OCI-LY3 (cell line): ENCODE results near the gene IL1RN.
A peak's percentile ranks its signal among the peaks of the same experiment; 100 is the strongest.

Source experiments
- H2AFZ ChIP-seq: fragments of 200-600, 300-600 bp; shearing (Covaris generic); 2 replicates; pipeline ENCODE4 v1.6.0; 2014; ENCODE audit warnings: antibody characterized with exemption, low read depth, low read length
- H3K27ac ChIP-seq: fragments of 200-600, 300-600 bp; sonication (generic); 2 replicates; pipeline ENCODE4 v1.5.1; 2014; ENCODE audit warnings: mild to moderate bottlenecking, low read length, moderate library complexity, mixed read lengths
- H3K27me3 ChIP-seq: fragments of 200-600, 300-600 bp; sonication (generic); 2 replicates; pipeline ENCODE4 v1.6.1; 2014; ENCODE audit warnings: low read depth, low read length, mixed read lengths
- H3K36me3 ChIP-seq: fragments of 200-600, 300-600 bp; sonication (generic); replicated peaks from 2 replicates; pipeline ENCODE3; 2014; ENCODE audit warnings: low read depth, low read length, mixed read lengths
- H3K4me1 ChIP-seq: fragments of 300-600, 200-600 bp; sonication (generic); 2 replicates; pipeline ENCODE4 v1.6.1; 2014; ENCODE audit warnings: low read length, mixed read lengths
- H3K4me2 ChIP-seq: fragments of 200-600, 300-600 bp; sonication (generic); 2 replicates; pipeline ENCODE4 v1.6.1; 2014; ENCODE audit warnings: low read length, mixed read lengths
- H3K4me3 ChIP-seq: fragments of 300-600, 200-600 bp; sonication (generic); 2 replicates; pipeline ENCODE4 v1.5.1; 2014; ENCODE audit warnings: antibody characterized with exemption, mild to moderate bottlenecking, low read length, moderate library complexity
- H3K79me2 ChIP-seq: fragments of 300-600, 200-600 bp; shearing (Covaris generic); 2 replicates; pipeline ENCODE4 v1.6.1; 2014; ENCODE audit warnings: mild to moderate bottlenecking, low read length, mixed read lengths
- H3K9ac ChIP-seq: fragments of 300-600, 200-600 bp; shearing (Covaris generic); 2 replicates; pipeline ENCODE4 v1.6.0; 2014; ENCODE audit warnings: mild to moderate bottlenecking, low read length, moderate library complexity
- H3K9me3 ChIP-seq: fragments of 200-600, 300-600 bp; shearing (Covaris generic); 2 replicates; pipeline ENCODE4 v1.6.1; 2014; ENCODE audit warnings: low read length, mixed read lengths; ENCODE audit not compliant: insufficient read depth
- H4K20me1 ChIP-seq: fragments of 200-600, 300-600 bp; sonication (generic); 2 replicates; pipeline ENCODE4 v1.6.1; 2016; ENCODE audit warnings: low read length, mixed read lengths; ENCODE audit not compliant: insufficient read depth
- CTCF ChIP-seq: fragments of 200-600, 300-600 bp; sonication (generic); IDR thresholded peaks from 2 replicates; pipeline ENCODE4 v1.5.1; 2014; ENCODE audit warnings: antibody characterized with exemption, low read length, low read depth
- EZH2phosphoT487 ChIP-seq: fragments of 200-600 bp; shearing (Covaris generic); IDR thresholded peaks from 2 replicates; pipeline ENCODE4 v1.6.1; 2018; ENCODE audit warnings: antibody characterized with exemption, mixed run types, low read depth

The IL1RN gene

GRCh38 chr2:113126845-113127645 is at the start of gene IL1RN:
TSS of gene IL1RN (plus strand) at chr2:113127598. CDS start at chr2:113127625, 27 bp downstream.
- no peaks in the 10 kb centered on the region for H3K36me3 ChIP-seq
- H2AFZ ChIP-seq, result no peak within 1 kb of the TSS
- no peak within 1 kb of the TSS for H3K4me3 ChIP-seq
- H4K20me1 ChIP-seq, result no peaks in the 10 kb centered on the region
- H3K9me3 ChIP-seq, result no peaks in the 10 kb centered on the region
- H3K4me1 ChIP-seq, result peaks cover 20% of the 10 kb centered on the region
- TF ChIP-seq EZH2phosphoT487 (no peak), CTCF (no peak)
- peaks cover 10% of the 10 kb centered on the region; the same call in 1 of the 2 replicates for H3K27me3 ChIP-seq
- H3K27ac ChIP-seq, result no peak within 1 kb of the TSS
- H3K79me2 ChIP-seq, result no peaks in the 10 kb centered on the region
- H3K4me2 ChIP-seq, result peak within 1 kb of the TSS; percentile 7; the same call in 1 of the 2 replicates
- H3K9ac ChIP-seq, result no peak within 1 kb of the TSS

- H3K36me3 ChIP-seq, result no peaks in the 10 kb centered on the region
- TF ChIP-seq EZH2phosphoT487 (no peak), CTCF (no peak)
- H3K4me2 ChIP-seq, result no peak overlapping the region
- H2AFZ ChIP-seq, result no peak overlapping the region
- H3K4me3 ChIP-seq, result no peak overlapping the region
- H3K27ac ChIP-seq, result no peak overlapping the region
- no peaks in the 10 kb centered on the region for H4K20me1 ChIP-seq
- H3K79me2 ChIP-seq, result no peaks in the 10 kb centered on the region
- peaks cover 21% of the 10 kb centered on the region for H3K27me3 ChIP-seq
- peaks cover 7% of the 10 kb centered on the region for H3K4me1 ChIP-seq
- no peak overlapping the region for H3K9ac ChIP-seq
- H3K9me3 ChIP-seq, result no peaks in the 10 kb centered on the region
Measured at GRCh38 chr2:113077921-113078320, 49.5 kb upstream of the IL1RN start.

GRCh38 chr2:113078350-113078839 is 49.0 kb upstream of the IL1RN start:
- no peak overlapping the region for H3K27ac ChIP-seq
- no peak overlapping the region for H3K4me3 ChIP-seq
- H3K4me1 ChIP-seq, result peaks cover 12% of the 10 kb centered on the region
- no peaks in the 10 kb centered on the region for H3K36me3 ChIP-seq
- no peaks in the 10 kb centered on the region for H3K9me3 ChIP-seq
- no peak for TF ChIP-seq EZH2phosphoT487
- TF ChIP-seq CTCF, result no peak
- no peaks in the 10 kb centered on the region for H3K79me2 ChIP-seq
- H4K20me1 ChIP-seq, result no peaks in the 10 kb centered on the region
- peaks cover 24% of the 10 kb centered on the region for H3K27me3 ChIP-seq
- no peak overlapping the region for H3K4me2 ChIP-seq
- H2AFZ ChIP-seq, result no peak overlapping the region
- H3K9ac ChIP-seq, result no peak overlapping the region

- Histone ChIP-seq H3K4me1 (peaks cover 15% of the 10 kb centered on the region), H3K27me3 (peaks cover 25% of the 10 kb centered on the region), H3K4me3 (no peak overlapping the region), H3K27ac (no peak overlapping the region), H2AFZ (no peak overlapping the region), H4K20me1 (no peaks in the 10 kb centered on the region), H3K9me3 (no peaks in the 10 kb centered on the region), H3K4me2 (no peak overlapping the region), H3K79me2 (no peaks in the 10 kb centered on the region), H3K36me3 (no peaks in the 10 kb centered on the region), H3K9ac (no peak overlapping the region)
- TF ChIP-seq EZH2phosphoT487, result no peak
- no peak for TF ChIP-seq CTCF
Measured at GRCh38 chr2:113079131-113079530, 48.3 kb upstream of the IL1RN start.
